GM12878 (cell line): ENCODE results near the gene BMAL1. TPM values are rescaled to one million over a fixed set of nuclear protein-coding genes. Genes with fewer than 3 reads are reported as not detected.

Experiments used
- ATAC-seq: fragments of 200-7000 bp; cut with Tn5 transposase; 3 replicates; pipeline ENCODE4 v1.9.1; 2020; ENCODE audit warnings: mild to moderate bottlenecking, moderate library complexity
- BruUV-seq: library from RNA; stranded (reverse); fragments of 400-500 nt; replicated peaks from 2 replicates; lab custom pipeline; 2021; lab: Mats Ljungman, UMichigan
- CTCF ChIA-PET: fragments of 300-600 bp; sonication (Branson Sonifier 250); formaldehyde crosslinking; extraction: SDS; loops from one replicate; lab custom pipeline; 2021; ENCODE audit warnings: inconsistent platforms; lab: Yijun Ruan, JAX
- POLR2A ChIA-PET: fragments of 350-600 bp; formaldehyde crosslinking; extraction: SDS; loops from one replicate; lab custom pipeline; 2021; ENCODE audit warnings: inconsistent platforms; lab: Charles Lee
- RAD21 ChIA-PET: fragments of 300-600 bp; sonication (Branson Sonifier 250); formaldehyde crosslinking; loops from one replicate; lab custom pipeline; 2023; ENCODE audit warnings: antibody characterized with exemption; ENCODE audit not compliant: unreplicated experiment; lab: Charles Lee
- SMC1A ChIA-PET: fragments of 300-600 bp; sonication (Branson Sonifier 250); formaldehyde crosslinking; loops from one replicate; lab custom pipeline; 2023; ENCODE audit not compliant: unreplicated experiment, uncharacterized antibody; lab: Charles Lee
- DNase-seq: peaks from one replicate; pipeline ENCODE4 v3.0.0-alpha.2; 2011; ENCODE audit warnings: low read depth, low spot score
- FAIRE-seq: peaks from 3 replicates; lab custom pipeline; 2011; peaks lifted over from hg19 to GRCh38; lab: Jason Lieb, UNC
- H2AFZ ChIP-seq: 2 replicates; pipeline ENCODE4 v1.6.0; 2011; ENCODE audit warnings: low read depth, low read length, control low read depth; ENCODE audit not compliant: control insufficient read depth
- H3K27ac ChIP-seq: 2 replicates; pipeline ENCODE4 v1.5.1; 2011; ENCODE audit warnings: control low read depth; ENCODE audit not compliant: control insufficient read depth, insufficient read depth
- H3K27me3 ChIP-seq, 2 experiments: replicated peaks in 1 of 2; 2 replicates each; pipeline versions ENCODE4 v1.6.0 to v1.6.1; 2011; ENCODE audit warnings: low read length in 1 of 2; ENCODE audit not compliant: control insufficient read depth in 2 of 2, insufficient read depth in 2 of 2
- H3K36me3 ChIP-seq, 2 experiments: 2 replicates each; pipeline ENCODE4 v1.5.1; 2011; ENCODE audit warnings: low read length in 1 of 2; ENCODE audit not compliant: control insufficient read depth in 2 of 2, insufficient read depth in 2 of 2
- H3K4me1 ChIP-seq: 2 replicates; pipeline ENCODE4 v1.6.1; 2011; ENCODE audit warnings: mild to moderate bottlenecking, low read length, moderate library complexity, mixed read lengths; ENCODE audit not compliant: control insufficient read depth, insufficient read depth
- H3K4me2 ChIP-seq: 2 replicates; pipeline ENCODE4 v1.6.0; 2011; ENCODE audit warnings: control low read depth; ENCODE audit not compliant: control insufficient read depth, insufficient read depth
- H3K4me3 ChIP-seq: fragments of 200-600 bp; sonication (generic); 2 replicates; pipeline ENCODE4 v1.5.1; 2016
- H3K79me2 ChIP-seq: 2 replicates; pipeline ENCODE4 v1.6.0; 2011; ENCODE audit warnings: low read length; ENCODE audit not compliant: control insufficient read depth, insufficient read depth
- H3K9ac ChIP-seq: 2 replicates; pipeline ENCODE4 v1.8.0; 2011; ENCODE audit warnings: low read length, control low read depth, mixed read lengths; ENCODE audit not compliant: control insufficient read depth, insufficient read depth
- H3K9me3 ChIP-seq: replicated peaks from 3 replicates; pipeline ENCODE4 v1.5.1; 2011; ENCODE audit warnings: mild to moderate bottlenecking, low read length; ENCODE audit not compliant: control insufficient read depth, insufficient read depth
- H4K20me1 ChIP-seq: 2 replicates; pipeline ENCODE4 v1.6.0; 2011; ENCODE audit not compliant: control insufficient read depth, insufficient read depth
- ATF2 ChIP-seq: IDR thresholded peaks from 2 replicates; pipeline ENCODE4 v1.6.1; 2012; ENCODE audit warnings: low read length, inconsistent platforms
- BMI1 ChIP-seq: fragments of 450-650 bp; IDR thresholded peaks from 2 replicates; pipeline ENCODE4 v1.6.1; 2016; ENCODE audit warnings: mild to moderate bottlenecking, moderate library complexity, borderline replicate concordance
- EED ChIP-seq: sonication (generic); IDR thresholded peaks from 2 replicates; pipeline ENCODE4 v1.6.1; 2016; ENCODE audit warnings: antibody characterized with exemption, low read depth
- FOXK2 ChIP-seq: fragments of 450-650 bp; IDR thresholded peaks from 2 replicates; pipeline ENCODE4 v1.6.1; 2017; ENCODE audit warnings: mild to moderate bottlenecking, moderate library complexity
- HSF1 ChIP-seq: fragments of 150-350 bp; IDR thresholded peaks from 2 replicates; pipeline ENCODE4 v1.6.1; 2014; ENCODE audit warnings: mild to moderate bottlenecking, low read depth, low read length
- IKZF2 ChIP-seq, 2 experiments: fragments of 450-650 bp; IDR thresholded peaks; 2 replicates each; pipeline ENCODE4 v1.6.1; 2017; ENCODE audit warnings: mild to moderate bottlenecking in 2 of 2, moderate library complexity in 2 of 2
- IRF4 ChIP-seq: IDR thresholded peaks from 2 replicates; pipeline ENCODE4 v1.6.1; 2011; ENCODE audit warnings: low read depth, low read length
- MTA3 ChIP-seq: IDR thresholded peaks from 2 replicates; pipeline ENCODE4 v1.6.1; 2012; ENCODE audit warnings: low read length, inconsistent platforms, borderline replicate concordance
- NR2C2 ChIP-seq: IDR thresholded peaks from 2 replicates; pipeline ENCODE4 v1.6.1; 2011; ENCODE audit warnings: borderline replicate concordance, low read depth; ENCODE audit not compliant: control insufficient read depth, insufficient read length
- SMARCA5 ChIP-seq: fragments of 450-650 bp; IDR thresholded peaks from 2 replicates; pipeline ENCODE4 v1.6.1; 2017; ENCODE audit warnings: mild to moderate bottlenecking
- SREBF1 ChIP-seq: IDR thresholded peaks from 2 replicates; pipeline ENCODE4 v1.6.1; 2012; ENCODE audit warnings: mild to moderate bottlenecking, low read length
- WGBS: methylation state at CpG from one replicate; pipeline ENCODE4 v1.1.6; 2016; ENCODE audit warnings: low lambda C conversion rate; ENCODE audit not compliant: insufficient replicate concordance, insufficient coverage; ENCODE audit errors: missing lambda C conversion rate; 5-methylcytosine and 5-hydroxymethylcytosine counted together
- in situ Hi-C: fragments of 300-500 bp; cut with MboI; formaldehyde crosslinking; loops from 9 replicates; pipeline ENCODE4 v1.14.3; 2018; ENCODE audit warnings: mixed read lengths
- intact Hi-C: fragments of 100-400 bp; cut with micrococcal nuclease; formaldehyde crosslinking; loops from one replicate; pipeline ENCODE4 v1.14.2; 2022; ENCODE audit not compliant: unreplicated experiment
- polyA plus RNA-seq, 11 experiments: library from polyadenylated mRNA; depleted of rRNA in 4 of 11; unstranded in 6 of 11; stranded (reverse) in 5 of 11; fragments of >200 nt; fragmentation: Nextera tagmentation in 4 of 11; fragmentation: Illumina TruSeq in 1 of 11; extraction: Ambion mirVana in 4 of 11; extraction: Trizol in 1 of 11; gene quantifications; 1 replicate in 1 of 11; 2 replicates in 10 of 11; pipeline versions ENCODE4 v1.2.1 to v1.2.3, GENCODE V29; 2011 to 2016; ENCODE audit warnings: inconsistent platforms in 2 of 11, missing spikeins in 2 of 11, low read depth in 1 of 11
- total RNA-seq, 4 experiments: library from RNA; depleted of rRNA in 3 of 4; stranded (reverse); fragments of >200 nt in 3 of 4; fragmentation: Illumina TruSeq in 1 of 4; extraction: Trizol in 1 of 4; gene quantifications; 2 replicates each; pipeline versions ENCODE4 v1.2.1 to v1.2.3, GENCODE V29; 2013 to 2021

The BMAL1 gene
- total and polyA plus RNA-seq, 10 of the 15 experiments (the other 5 are each of a cell fraction or from before 2014, with no cell fraction given), result 3.5 to 40.6 (median 13.6) TPM

GRCh38 chr11:13324709-13325108 lies 47.1 kb downstream of the BMAL1 start:
- ChIA-PET SMC1A (interaction anchor here (1.0 to 12.9 kb wide), 2 partner anchors 9 to 45 kb away, joined by 3 to 226 read pairs; no protein-coding TSS in a partner anchor), RAD21 (no interaction called here)
- Histone ChIP-seq H3K9me3 (no peaks in the 10 kb centered on the region), H3K27me3 (no peaks in the 10 kb centered on the region)
- TF ChIP-seq IKZF2 (IDR thresholded peaks at IDR 0.05) (no peak), BMI1 (no peak), MTA3 (no peak)
- TF ChIP-seq, all 136 proteins: peak for 0
- Histone ChIP-seq H3K4me2 (no peak overlapping the region), H3K9ac (no peak overlapping the region), H3K4me1 (peaks cover 12% of the 10 kb centered on the region), H3K79me2 (peaks cover 24% of the 10 kb centered on the region), H3K36me3 (peaks cover 0 to 3% of the 10 kb centered on the region in 2 experiments; a peak in 1 of 4 replicates), H3K4me3 (no peak overlapping the region), H2AFZ (no peak overlapping the region), H4K20me1 (no peaks in the 10 kb centered on the region), H3K27ac (no peak overlapping the region)
- POLR2A ChIA-PET, result no interaction called here
- no peak for DNase-seq
- 77% methylated on average over 5 of the region's 5 CpGs for WGBS
- in situ Hi-C loops, result no loop called here
- intact Hi-C loops, result no loop called here
- ATAC-seq, result no peak
- FAIRE-seq, result no peak
- CTCF ChIA-PET, result interaction anchor here (0.7 kb wide), 1 partner anchor 11 kb away, joined by 3 read pairs; no protein-coding TSS in a partner anchor
- BruUV-seq, result no TSS peak

GRCh38 chr11:13327421-13327820 lies 49.8 kb downstream of the BMAL1 start:
- no peaks in the 10 kb centered on the region for H3K27me3 ChIP-seq
- no peak for FAIRE-seq
- RAD21 ChIA-PET, result no interaction called here
- peaks cover under 1% of the 10 kb centered on the region; the same call in 1 of the 2 replicates for H3K4me1 ChIP-seq
- H3K27ac ChIP-seq, result no peak overlapping the region
- no peak overlapping the region for H3K4me3 ChIP-seq
- H3K79me2 ChIP-seq, result peaks cover 7% of the 10 kb centered on the region
- H4K20me1 ChIP-seq, result no peaks in the 10 kb centered on the region
- H3K36me3 ChIP-seq, result peaks cover 1% of the 10 kb centered on the region in 2 experiments; a peak in 2 of 4 replicates
- no peak overlapping the region for H2AFZ ChIP-seq
- no peak for DNase-seq
- BruUV-seq, result no TSS peak
- H3K9ac ChIP-seq, result no peak overlapping the region
- ATAC-seq, result no peak
- in situ Hi-C loops, result no loop called here
- intact Hi-C loops, result no loop called here
- no peak overlapping the region for H3K4me2 ChIP-seq
- SMC1A ChIA-PET, result interaction anchor here (1.0 to 15.7 kb wide), 3 partner anchors 9 to 71 kb away, joined by 4 to 226 read pairs (median 5); no protein-coding TSS in a partner anchor
- WGBS, result 50% methylated on average over 4 of the region's 4 CpGs
- POLR2A ChIA-PET, result interaction anchor here (1.5 kb wide), 1 partner anchor 49 kb away, joined by 4 read pairs; no protein-coding TSS in a partner anchor
- no peaks in the 10 kb centered on the region for H3K9me3 ChIP-seq
- CTCF ChIA-PET, result interaction anchor here (1.0 to 1.2 kb wide), 2 partner anchors 9 to 117 kb away, joined by 3 read pairs; no protein-coding TSS in a partner anchor
- TF ChIP-seq SMARCA5, result no peak
- TF ChIP-seq BMI1, result no peak
- TF ChIP-seq FOXK2, result no peak
- no peak for TF ChIP-seq IRF4
- no peak for TF ChIP-seq ATF2
- TF ChIP-seq SREBF1, result no peak
- no peak for TF ChIP-seq HSF1
- no peak for TF ChIP-seq NR2C2
- TF ChIP-seq EED, result no peak
- no peak for TF ChIP-seq IKZF2 (IDR thresholded peaks at IDR 0.05)
- TF ChIP-seq, all 136 proteins: peak for 0
